ENCODE measurements around the gene PTPRO. TPM values are rescaled to one million over a fixed set of nuclear protein-coding genes. Genes with fewer than 3 reads are reported as not detected.

The PTPRO gene
- total RNA-seq, 2 donors from 2014 or later, result 0.37 to 2.3 TPM

DNA sequence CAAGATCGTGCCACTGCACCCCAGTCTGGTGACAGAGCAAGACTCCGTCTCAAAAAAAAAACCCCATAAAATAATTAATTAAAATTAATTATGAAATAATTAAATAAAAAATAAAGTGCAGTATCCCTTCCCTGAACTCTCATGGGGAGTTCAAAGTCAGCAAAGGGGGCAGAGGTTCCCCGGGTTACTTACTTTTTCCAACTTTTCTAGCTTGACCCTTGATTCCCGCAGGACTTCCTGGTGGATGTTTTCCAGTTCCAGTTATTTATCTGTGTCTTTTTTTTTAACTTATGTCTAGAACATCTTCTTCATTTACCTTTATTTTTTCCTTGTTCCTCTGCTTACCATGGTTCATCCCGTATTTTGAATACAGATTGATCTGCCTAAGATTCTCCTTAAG is 269.5 kb downstream of the PTPRO start:
- Mint-ChIP-seq H3K36me3 (ENCODE audit: low read depth) (no peaks in the 10 kb centered on the region), H3K27me3 (no peaks in the 10 kb centered on the region), H3K4me3 (no peak overlapping the region), H3K4me1 (peaks cover 6% of the 10 kb centered on the region), H3K27ac (no peak overlapping the region), H3K9me3 (no peaks in the 10 kb centered on the region)
- ATAC-seq (replicated peaks), result no peak

DNA sequence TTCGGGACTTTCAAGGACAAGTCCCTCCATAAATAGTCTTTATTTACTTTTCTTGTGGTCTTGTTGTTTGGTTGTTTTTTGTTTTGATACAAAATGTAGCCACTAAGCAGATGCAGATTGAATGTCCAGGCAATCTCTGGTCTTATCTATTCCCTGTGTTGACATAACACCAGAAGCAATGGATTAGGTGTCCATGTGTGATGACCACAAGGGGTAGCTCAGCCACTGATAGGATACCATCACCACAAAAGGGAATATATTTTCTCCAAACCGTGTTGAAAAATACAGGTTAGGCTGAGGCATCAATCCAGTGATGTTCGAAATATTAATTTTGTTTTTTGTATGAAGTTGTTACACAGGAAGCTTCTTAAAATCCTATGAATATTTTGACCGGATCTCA is 270.6 kb downstream of the PTPRO start:
- Mint-ChIP-seq H3K27me3 (no peaks in the 10 kb centered on the region), H3K9me3 (no peaks in the 10 kb centered on the region), H3K27ac (no peak overlapping the region), H3K4me1 (peaks cover 6% of the 10 kb centered on the region), H3K4me3 (no peak overlapping the region), H3K36me3 (ENCODE audit: low read depth) (no peaks in the 10 kb centered on the region)
- no peak for ATAC-seq (replicated peaks)

DNA sequence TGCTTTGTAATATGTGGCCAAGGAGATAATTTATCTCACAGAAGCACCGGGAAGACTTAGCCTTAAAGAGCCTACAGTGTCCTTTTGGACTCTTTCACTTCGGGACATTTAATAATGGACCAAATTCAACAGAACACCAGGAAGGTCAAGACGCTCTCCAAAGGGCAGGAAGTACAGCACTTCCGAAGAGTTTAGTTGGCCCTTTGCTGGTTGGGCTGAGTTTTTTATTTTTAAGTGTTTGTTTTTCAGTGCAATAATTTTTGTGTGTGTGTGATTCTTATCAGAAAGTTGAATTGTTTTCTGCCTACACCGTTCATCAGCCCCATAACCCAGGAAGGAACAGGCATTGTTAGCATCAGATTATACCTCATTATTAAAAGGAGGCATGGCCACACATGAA is 273.9 kb downstream of the PTPRO start:
- no peaks in the 10 kb centered on the region for H3K36me3 Mint-ChIP-seq (ENCODE audit: low read depth)
- ATAC-seq (replicated peaks), result no peak
- H3K9me3 Mint-ChIP-seq, result no peaks in the 10 kb centered on the region
- H3K27ac Mint-ChIP-seq, result no peak overlapping the region
- H3K4me1 Mint-ChIP-seq, result no peaks in the 10 kb centered on the region
- no peak overlapping the region for H3K4me3 Mint-ChIP-seq
- no peaks in the 10 kb centered on the region for H3K27me3 Mint-ChIP-seq

DNA sequence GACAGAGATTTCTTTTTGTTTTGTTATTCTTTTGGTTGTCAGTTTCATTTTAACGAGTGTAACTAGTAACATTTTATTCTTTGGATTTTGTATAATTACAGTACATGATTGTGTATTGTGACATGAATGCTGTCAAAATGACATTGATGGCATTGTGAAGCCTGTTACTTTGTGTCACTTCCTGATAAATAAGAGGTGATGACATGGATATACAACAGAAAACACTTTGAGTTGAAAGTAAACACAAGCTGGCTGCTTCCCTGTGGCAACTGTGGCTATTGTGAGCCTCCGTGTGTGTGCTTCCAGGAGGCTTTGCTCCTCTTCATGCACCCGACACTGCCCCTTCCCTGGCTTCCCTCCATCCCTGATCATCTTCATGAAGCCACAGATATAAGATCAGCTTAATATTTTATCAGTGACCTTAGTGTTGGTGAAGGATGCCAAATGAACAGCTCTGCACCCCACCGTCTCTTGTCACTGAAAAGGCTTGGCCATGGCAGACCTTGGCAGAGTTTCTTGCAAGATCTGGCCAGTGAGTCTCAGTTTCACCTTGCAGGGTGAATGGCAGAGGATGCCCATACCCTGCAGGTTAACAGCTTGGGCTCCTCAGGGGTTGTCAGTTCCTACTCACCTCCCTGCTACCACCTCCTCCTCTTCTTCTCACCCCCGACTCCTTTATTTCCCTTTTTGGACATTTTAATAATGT is 275.0 kb downstream of the PTPRO start:
- no peak for ATAC-seq (replicated peaks)
- Mint-ChIP-seq H3K36me3 (ENCODE audit: low read depth) (no peaks in the 10 kb centered on the region), H3K9me3 (no peaks in the 10 kb centered on the region), H3K27me3 (peaks cover 3% of the 10 kb centered on the region), H3K27ac (no peak overlapping the region), H3K4me1 (peaks cover 3% of the 10 kb centered on the region), H3K4me3 (no peak overlapping the region)

DNA sequence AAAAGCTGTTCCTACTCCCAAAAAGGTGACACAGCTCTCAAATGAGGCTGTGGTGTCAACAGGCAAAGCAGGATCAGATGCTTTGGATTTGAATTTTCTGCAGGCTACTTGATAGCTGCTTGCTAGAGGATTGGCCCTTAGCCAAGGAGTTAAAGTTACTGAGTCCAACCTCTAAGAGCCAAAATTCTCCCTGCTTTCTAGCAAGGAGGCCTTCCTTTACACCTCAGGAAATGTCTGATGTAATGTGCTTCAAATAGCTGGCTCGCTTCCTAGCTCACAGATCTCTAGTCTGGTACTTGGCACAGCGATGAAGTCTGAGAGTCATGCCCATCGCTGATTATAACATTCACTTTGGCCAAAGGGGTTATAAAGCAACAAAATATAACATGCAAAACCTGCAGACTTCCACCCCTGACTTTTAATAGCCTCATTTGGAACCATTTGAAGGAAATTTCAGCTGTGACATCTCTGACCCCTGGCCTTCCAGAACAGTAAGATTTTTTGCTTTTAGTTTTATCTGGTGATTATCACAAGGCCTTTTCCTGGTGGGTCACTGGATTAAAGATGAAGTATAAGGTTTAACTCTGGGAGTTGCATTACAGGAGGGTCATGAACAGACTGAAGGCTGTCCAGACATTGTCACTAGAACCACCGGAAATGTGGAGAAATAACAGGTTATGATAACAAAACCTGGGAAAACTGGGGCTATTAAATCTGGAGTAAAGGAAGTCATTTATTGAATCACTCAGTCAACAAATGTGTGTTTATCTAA is 277.1 kb downstream of the PTPRO start:
- no peak overlapping the region for H3K4me3 Mint-ChIP-seq
- no peak for ATAC-seq (replicated peaks)
- H3K9me3 Mint-ChIP-seq, result no peaks in the 10 kb centered on the region
- H3K4me1 Mint-ChIP-seq, result peaks cover 3% of the 10 kb centered on the region
- no peaks in the 10 kb centered on the region for H3K36me3 Mint-ChIP-seq (ENCODE audit: low read depth)
- peaks cover 3% of the 10 kb centered on the region for H3K27me3 Mint-ChIP-seq
- H3K27ac Mint-ChIP-seq, result no peak overlapping the region

DNA sequence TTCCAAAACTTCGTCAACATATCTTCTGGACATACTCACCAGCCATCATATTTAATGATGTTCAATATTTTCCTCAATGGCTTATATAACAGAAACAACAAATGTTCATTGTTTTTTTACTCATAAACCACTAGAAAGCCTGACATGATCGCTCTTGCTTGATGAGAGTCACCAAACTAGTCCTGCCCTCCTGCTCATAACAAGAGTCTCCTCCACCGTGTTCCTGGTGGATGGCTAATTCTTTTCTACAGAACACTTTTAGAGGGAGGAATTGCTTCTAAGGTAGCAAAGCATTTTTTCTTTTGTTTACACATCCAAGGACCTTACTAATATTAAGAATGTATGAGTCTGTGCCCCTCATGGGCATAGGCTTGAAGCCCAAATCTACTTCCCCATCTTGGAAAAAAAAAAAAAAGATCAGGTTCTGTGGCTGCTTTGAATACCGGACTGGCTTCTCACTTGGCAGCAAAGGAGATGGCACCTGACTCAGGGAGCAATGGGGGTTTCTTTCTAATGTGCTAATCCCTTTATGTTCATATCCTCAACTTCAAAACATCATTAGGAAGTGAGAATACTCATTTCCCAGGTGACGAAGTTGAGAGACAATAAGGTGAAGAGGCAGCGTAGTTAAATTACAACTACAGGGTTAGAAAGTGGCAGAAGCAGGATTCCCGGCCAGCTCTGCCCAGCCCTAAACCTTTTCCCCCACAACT is 278.1 kb downstream of the PTPRO start:
- ATAC-seq (replicated peaks), result no peak
- Mint-ChIP-seq H3K4me1 (peaks cover 3% of the 10 kb centered on the region), H3K9me3 (no peaks in the 10 kb centered on the region), H3K27me3 (peaks cover 3% of the 10 kb centered on the region), H3K27ac (no peak overlapping the region), H3K36me3 (ENCODE audit: low read depth) (no peaks in the 10 kb centered on the region), H3K4me3 (no peak overlapping the region)

DNA sequence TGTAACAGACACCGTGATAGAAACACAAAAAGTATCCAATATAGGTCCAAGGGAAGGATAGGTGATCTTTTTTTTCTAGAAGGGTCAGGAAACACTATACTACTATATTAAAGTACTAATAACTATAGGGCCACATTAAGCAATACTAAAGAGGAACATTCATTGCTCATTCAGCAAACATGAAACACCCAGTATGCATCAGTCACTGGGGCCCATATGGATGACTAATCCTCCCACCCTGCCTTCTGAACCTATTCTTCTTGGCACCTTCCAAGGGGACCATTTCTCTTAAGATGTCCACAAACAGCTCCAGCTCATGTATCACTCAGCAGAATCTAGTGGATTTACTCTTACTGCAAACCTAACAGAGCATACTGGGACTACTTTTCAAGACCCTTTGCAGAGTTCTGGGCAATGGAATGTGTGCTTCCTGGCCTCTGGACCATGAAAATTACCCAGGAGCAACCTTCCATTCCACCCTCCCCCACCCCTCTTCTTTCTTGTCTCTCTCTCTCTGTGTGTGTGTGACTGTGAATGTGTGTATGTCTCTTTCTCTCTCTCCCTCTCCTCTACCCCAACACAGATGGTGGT is 279.0 kb downstream of the PTPRO start:
- Mint-ChIP-seq H3K9me3 (no peaks in the 10 kb centered on the region), H3K4me1 (peaks cover 3% of the 10 kb centered on the region), H3K4me3 (no peak overlapping the region), H3K27me3 (peaks cover 3% of the 10 kb centered on the region), H3K36me3 (ENCODE audit: low read depth) (no peaks in the 10 kb centered on the region), H3K27ac (no peak overlapping the region)
- ATAC-seq (replicated peaks), result peak; percentile 80

DNA sequence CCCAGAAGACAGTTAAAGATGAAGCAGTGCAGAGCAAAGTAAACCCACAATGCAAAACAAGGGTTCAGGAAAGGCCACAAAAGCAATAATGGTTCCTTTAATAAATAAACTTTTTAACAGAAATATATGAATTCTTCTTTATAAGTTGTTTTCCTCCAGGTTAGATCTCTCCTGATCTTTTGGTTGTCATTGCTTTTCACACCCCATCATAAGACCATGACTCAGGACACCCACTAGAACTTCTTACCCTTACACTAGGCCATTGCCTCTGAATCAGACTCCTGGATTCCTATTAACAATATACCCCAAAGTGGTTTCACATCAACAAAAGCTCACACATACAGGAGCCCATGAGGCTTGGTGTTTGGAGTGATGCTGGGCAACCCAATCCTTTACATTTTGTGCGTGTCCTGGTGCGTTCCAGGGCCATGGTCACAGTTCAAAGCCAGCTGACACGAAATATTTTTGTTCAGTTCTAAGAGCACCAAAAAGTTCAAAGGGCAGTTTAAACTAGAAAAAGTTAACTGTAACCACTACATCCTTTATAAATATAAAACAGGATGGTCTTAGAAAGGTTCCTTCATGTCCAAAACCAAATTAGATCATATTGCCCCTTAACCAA is 279.9 kb downstream of the PTPRO start:
- H3K9me3 Mint-ChIP-seq, result no peaks in the 10 kb centered on the region
- no peaks in the 10 kb centered on the region for H3K36me3 Mint-ChIP-seq (ENCODE audit: low read depth)
- ATAC-seq (replicated peaks), result peak; percentile 48
- peaks cover 3% of the 10 kb centered on the region for H3K27me3 Mint-ChIP-seq
- H3K27ac Mint-ChIP-seq, result no peak overlapping the region
- H3K4me1 Mint-ChIP-seq, result peaks cover 3% of the 10 kb centered on the region
- no peak overlapping the region for H3K4me3 Mint-ChIP-seq

DNA sequence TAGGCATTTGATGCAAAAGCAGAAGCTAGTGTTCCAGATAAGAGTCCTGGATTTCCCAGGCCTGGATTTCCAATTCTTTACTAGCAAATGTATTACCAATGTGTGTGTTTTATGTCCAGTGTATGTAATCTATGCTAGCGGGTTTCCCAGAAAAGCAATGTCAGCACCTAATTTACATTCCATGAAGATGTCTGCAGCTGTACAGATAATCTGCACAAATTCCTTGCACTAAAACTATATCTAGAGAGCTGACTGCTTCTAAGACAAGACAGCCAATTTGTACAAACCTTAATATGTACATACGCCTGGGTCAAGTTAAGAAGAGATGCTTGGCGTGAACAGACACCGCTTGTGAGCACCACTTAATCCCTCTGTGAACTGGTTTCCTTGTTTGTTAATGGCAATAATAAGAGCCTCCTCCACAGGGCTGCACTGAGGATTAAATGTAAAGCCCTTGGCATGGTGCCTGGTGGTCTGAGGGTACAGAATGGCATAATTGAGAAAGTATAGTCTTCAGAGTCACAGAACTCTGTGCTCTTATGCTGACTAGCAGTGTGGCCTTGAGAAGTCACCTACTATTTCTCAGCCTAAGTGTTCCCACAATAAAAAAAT is 281.3 kb downstream of the PTPRO start:
- Mint-ChIP-seq H3K36me3 (ENCODE audit: low read depth) (no peaks in the 10 kb centered on the region), H3K4me3 (no peak overlapping the region), H3K27me3 (peaks cover 3% of the 10 kb centered on the region), H3K4me1 (peaks cover 3% of the 10 kb centered on the region), H3K9me3 (no peaks in the 10 kb centered on the region), H3K27ac (no peak overlapping the region)
- no peak for ATAC-seq (replicated peaks)

DNA sequence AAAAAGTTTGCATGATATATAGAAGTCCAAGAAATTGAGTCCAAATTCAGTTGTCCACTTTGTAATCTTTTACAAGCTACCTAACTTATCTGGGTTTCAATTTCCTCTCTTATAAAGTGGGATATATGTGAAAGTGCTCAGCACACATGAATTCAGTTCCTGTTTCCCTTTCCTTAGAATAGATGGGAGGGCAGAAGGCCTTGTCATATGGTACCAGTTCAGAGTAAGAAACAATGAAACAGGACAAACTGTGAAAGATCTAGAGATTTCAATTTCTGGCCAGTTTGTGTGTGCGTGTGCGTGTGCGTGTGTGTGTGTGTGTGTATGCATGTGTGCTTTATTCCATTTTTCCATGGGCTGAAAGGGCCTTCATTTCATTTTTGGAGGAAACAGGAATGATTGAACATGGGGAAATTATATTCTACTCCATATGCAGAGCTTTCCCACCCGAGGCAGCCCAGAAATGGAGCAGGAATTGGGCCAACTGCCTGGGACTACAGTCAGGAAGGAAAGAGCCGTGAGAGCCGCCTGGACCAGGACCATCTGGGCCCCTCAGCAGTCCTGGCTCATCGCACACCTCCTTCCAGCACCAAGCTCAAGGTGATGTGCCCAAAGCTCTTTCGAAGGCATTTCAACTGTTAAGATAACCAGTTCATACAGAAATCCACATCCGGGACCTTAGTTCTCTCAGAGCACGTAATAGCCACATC is 283.7 kb downstream of the PTPRO start:
- Mint-ChIP-seq H3K9me3 (no peaks in the 10 kb centered on the region), H3K27me3 (peaks cover 3% of the 10 kb centered on the region), H3K4me1 (peaks cover 3% of the 10 kb centered on the region), H3K27ac (no peak overlapping the region), H3K36me3 (ENCODE audit: low read depth) (no peaks in the 10 kb centered on the region), H3K4me3 (no peak overlapping the region)
- ATAC-seq (replicated peaks), result no peak

DNA sequence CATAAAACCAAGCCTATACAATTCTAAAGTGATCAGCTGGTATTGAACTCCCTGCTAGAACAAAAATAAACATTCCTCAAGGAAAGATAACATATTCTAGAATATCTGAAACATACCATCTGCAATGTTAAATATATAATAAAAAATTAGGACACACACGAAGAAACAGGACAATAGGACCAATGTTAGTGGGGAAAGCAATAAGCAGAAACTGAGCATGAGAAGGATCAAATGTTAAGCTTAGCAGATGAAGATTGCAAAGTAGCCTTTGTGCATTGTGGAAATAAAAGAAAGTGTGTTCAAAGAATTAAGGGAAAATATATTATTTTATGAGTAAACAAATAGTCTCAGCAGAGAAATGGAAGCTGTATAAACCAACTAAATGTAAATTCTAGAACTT is 286.1 kb downstream of the PTPRO start:
- ATAC-seq (replicated peaks), result no peak
- Mint-ChIP-seq H3K9me3 (peaks cover 3% of the 10 kb centered on the region), H3K36me3 (ENCODE audit: low read depth) (no peaks in the 10 kb centered on the region), H3K4me1 (no peaks in the 10 kb centered on the region), H3K4me3 (no peak overlapping the region), H3K27me3 (no peaks in the 10 kb centered on the region), H3K27ac (no peak overlapping the region)

DNA sequence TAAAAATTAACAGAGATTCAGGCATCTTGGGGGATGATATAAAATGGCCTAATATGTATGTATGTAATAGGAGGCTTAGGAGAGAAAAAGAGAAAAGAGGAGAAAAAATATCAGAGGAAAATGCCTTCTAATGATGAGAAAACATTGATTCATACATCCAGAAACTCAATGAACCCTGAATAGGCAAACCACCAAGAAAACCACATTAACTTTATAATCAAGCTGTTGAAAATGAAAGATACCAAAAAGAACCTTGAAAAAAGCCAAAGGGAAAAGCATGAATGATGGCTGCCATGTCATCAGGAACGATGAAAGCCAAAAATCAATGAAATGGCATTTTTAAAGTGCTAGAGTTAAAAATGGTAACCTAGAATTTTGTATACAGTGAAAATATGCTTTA is 286.6 kb downstream of the PTPRO start:
- Mint-ChIP-seq H3K27me3 (no peaks in the 10 kb centered on the region), H3K4me3 (no peak overlapping the region), H3K36me3 (ENCODE audit: low read depth) (no peaks in the 10 kb centered on the region), H3K4me1 (no peaks in the 10 kb centered on the region), H3K9me3 (peaks cover 3% of the 10 kb centered on the region), H3K27ac (no peak overlapping the region)
- no peak for ATAC-seq (replicated peaks)

DNA sequence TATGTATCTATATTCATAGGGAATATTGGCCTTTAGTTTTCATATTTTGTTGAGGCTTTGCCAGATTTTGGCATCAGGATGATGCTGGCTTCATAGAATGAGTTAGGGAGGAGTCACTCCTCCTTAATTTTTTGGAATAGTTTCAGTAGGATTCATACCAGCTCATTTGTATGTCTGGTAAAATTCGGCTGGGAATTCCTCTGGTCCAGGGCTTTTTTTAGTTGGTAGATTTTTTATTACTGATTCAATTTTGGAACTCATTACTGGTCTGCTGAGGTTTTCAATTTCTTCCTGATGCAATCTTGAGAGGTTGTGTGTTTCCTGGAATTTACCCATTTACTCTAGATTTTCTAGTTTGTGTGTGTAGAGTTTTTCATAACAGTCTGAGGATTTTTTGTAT is 291.7 kb downstream of the PTPRO start:
- ATAC-seq (replicated peaks), result no peak
- Mint-ChIP-seq H3K27me3 (peaks cover 5% of the 10 kb centered on the region), H3K4me1 (no peaks in the 10 kb centered on the region), H3K9me3 (peaks cover 3% of the 10 kb centered on the region), H3K27ac (no peak overlapping the region), H3K36me3 (ENCODE audit: low read depth) (no peaks in the 10 kb centered on the region), H3K4me3 (no peak overlapping the region)
